ENCODE data around the gene VPS37D.

The VPS37D gene

DNA sequence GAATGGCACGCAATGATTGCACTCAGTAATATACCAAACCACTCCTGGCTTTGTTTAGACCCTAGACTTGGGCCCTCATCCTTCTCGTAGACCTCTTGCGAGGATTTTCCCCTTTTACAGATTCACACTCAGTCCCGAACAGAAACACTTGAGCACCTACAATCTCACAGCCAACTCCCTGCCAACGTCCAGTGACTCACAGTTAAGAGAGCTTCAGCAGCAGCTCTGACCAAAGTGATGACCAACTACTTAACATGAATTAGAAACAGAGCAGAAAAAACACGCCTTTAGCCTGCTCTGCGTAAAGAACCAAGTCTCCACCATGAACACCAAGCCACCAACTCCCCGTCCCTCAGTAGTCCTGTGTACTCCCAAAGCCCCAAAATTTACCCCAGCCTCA, 13.4 kb downstream of the VPS37D start:
- DNase-seq, result no peak

DNA sequence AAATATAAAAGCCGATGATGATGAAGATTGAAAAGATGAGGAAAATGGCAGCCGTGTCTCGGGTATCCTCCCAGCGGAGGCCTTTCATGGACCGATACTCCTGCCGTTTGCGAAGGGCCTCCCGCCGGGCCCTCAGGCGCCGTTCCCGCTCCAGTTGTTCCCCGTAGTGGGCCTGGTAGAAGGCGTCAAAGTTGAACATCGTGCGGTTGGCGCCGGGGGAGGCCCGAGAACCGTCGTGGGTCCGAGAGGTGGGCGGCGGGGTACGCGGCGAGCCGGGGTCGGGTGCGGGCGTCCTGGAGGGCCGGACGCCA, 15.1 kb downstream of the VPS37D start:
- no peak for DNase-seq

DNA sequence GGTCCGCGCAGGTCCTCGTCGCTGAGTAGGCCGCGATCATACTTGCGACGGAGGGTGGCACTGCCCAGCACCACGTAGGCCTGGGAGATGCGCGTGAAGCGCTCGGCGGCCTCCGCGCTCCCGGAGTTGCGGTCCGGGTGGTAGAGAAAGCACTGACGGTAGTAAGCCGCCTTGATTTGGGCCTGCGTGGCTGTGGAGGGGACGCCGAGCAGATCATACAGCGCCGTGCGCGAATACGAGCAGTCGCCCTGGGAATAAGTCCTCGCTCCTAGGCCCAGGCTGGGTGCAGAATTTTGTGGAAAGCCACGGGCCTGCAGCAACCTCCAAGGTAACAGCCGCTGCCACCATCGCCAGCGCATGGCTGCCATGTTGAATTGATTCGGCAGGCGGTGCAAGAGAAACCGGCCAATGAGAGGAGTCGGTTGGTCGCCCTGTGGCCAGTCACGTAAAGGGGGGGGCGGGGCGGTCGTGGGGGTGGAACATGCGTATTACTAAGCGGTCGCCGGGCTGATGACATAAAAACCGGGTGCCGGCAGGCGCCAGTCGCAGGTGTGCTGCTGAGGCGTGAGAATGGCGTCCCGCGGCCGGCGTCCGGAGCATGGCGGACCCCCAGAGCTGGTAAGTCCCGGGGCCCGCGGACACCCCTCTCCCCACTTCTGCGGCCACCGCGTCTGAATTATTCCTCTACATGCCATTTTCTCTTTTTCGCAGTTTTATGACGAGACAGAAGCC, 15.6 kb downstream of the VPS37D start, which contains the start of the genes BUD23 and DNAJC30:
Gene BUD23, plus strand, starts transcription at position 542 of the 732 bp plus-strand sequence. Its CDS starts 29 bp downstream, at position 571.
Gene DNAJC30, minus strand, starts transcription at position 398 of the 732 bp plus-strand sequence. Its CDS starts 30 bp downstream, at position 368.
- DNase-seq, result peak; percentile 92 to 99 (median 97)

DNA sequence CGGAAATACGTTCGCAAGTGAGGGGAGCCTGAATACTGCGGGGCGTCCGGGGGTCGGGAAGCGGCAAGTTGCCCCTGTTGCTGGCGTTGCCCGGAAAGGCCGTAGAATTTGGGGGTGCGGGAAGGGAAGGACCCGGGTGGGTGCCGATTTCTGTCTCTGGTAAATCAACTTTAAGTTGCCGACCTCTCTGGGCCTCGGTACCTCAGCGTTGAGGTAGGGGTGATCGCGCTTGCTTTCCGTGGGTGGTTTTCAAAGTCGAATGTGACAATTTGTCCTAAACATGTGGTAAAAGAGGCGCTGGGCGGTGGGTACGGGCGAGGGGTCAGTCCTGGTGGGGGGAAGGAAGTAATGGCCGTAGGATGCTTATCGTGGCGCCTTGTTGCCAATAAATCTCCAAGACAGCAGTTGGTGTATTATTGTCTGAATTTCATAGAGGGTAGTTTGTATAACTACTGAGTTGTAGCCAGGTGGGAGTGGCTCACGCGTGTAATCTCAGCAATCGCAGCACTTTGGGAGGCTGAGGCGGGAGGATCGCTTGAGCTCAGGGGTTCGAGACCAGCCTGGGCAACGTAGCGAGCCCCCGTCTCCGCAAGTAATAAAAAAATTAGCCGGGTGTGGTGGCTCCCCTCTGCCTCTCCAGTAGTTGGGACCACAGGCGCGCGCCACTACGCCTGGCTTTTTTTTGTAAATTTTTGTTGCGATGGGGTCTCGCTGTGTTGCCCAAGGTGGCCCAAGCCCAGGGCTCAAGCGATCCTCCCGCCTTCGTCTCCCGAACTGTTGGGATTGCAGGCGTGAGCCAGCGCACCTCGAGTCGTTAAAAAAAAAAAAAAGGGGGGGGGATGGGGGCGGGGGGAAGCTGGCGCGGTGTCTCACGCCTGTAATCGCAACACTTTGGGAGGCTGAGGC, 16.4 kb downstream of the VPS37D start:
- no peak for DNase-seq

DNA sequence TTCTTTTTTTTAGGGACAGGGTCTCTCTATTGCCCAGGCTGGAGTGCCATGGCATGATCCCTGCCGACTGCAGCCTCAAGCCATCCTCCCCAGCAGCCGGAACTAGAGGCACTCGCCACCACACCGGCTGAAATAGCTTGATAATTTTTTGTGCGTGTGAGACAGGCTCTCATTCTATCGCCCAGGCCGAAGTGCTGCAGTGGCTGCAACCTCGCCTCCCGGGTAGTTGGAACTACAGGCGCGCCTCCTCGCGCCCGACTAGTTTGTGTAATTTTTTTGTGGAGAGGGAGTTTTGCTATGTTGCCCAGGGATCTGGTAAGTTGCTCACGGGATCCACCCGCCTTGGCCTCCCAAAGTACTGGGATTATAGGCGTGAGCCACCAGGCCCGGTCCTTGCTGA, 17.7 kb downstream of the VPS37D start:
- no peak for DNase-seq

DNA sequence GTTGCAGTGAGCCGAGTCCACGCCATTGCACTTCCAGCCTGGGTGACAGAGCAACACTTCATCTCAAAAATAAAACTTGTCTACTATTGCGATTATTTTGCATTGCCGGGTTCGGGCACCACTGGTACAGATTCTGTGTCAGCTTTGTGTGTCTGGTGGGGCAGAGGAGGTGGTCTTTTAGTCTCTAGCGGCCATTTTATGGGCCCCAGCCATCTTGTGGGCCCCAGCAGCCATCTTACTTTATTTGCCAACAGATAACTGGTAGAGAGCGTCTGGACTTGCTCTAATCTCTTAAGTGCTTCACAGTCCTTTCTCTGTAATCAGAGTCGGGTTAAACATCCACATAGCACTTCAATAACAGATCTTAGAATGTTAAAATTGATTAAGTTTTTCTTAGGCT, 20.7 kb downstream of the VPS37D start:
- DNase-seq, result no peak

DNA sequence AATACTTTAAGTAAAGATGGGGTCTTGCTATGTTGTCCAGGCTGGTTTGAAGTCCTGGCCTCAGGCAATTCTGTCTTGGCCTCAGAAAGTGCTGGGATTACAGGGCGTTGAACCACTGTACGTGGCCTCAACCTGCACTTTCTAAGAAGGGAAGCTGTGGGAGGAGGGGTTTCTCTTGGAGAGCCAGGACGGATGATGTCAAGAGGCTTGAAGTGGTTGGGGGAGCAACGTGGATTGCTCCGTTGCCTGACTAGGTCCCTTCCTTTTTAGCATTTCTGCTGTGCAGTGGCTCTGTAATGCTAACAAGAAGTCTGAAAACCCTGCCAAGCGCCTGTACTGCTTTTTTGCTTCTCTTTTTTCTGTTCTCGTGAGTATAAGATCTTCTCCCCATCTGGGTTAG, 23.0 kb downstream of the VPS37D start:
- no peak for DNase-seq

DNA sequence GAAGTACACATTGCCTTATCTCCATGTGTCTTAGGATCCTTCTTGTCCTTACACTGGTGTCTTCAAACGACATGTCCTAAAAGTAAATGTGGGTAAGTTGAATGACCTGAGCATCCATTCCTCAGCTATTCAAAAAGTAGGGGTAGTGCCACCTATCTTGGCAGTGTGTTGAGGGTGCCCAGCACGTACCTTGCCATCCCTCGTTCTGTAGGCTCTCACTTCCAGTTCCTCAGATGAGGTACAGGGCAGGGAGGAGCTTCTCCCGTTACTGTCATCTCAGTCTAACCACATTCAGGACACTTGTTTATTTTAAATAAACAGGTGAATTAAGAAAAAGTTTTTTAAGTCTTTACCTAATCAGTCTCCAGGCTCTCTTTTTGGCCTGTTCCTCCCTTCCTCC, 28.7 kb downstream of the VPS37D start:
- DNase-seq, result no peak

DNA sequence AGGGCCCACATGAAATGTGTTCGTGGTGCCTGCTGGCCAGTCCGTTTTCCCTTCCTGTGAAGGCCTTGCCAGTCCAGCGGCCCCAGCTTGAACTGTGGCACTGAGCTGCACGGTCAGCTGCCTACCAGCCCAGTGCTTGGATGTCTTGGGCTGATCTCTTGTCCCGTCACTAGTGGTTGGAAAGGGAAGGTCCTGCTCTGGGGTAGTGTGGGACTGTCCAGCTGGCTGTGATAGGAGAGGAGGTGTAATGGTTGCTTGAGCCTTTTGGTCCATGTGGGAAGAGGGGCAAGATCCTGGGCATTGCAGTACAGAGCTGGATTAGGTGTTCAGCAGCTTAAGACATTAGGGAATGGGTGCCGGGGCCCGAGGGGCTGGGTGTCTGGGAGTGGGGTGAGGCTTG, 30.8 kb downstream of the VPS37D start:
- no peak for DNase-seq

DNA sequence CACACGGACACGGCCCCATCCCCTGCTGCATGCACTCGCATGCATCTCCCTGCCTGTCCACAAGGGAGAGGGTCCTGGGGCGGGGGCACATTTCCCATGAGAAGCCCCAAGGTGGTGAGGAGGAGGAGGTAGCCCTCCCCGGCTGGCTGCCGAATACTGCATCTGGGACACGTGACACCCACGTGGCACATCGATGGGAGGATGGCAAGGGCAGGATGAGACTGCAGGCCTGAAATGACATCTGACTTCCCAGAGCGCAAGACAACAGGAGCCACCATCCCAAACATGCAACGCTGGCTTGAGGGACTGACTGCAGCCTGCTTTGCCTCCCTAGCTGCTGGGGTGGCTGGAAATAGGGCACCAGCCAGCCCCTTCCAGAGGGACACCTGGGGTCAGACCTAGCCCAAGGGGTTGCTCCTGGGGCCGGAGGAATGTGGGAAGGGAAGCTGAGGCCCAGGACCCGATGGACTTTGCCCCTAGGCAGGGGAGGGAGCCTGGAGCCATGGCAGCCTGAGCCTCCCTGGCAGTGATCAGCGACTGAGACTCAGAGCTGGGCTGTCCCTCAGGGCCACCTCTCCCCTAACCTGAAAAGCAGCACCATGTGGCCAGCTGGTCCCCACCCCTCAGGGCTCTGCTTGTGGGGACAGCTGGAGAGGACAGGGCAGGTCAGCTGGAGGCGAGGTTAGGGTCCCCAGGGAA, 31.9 kb downstream of the VPS37D start:
- DNase-seq, result no peak

DNA sequence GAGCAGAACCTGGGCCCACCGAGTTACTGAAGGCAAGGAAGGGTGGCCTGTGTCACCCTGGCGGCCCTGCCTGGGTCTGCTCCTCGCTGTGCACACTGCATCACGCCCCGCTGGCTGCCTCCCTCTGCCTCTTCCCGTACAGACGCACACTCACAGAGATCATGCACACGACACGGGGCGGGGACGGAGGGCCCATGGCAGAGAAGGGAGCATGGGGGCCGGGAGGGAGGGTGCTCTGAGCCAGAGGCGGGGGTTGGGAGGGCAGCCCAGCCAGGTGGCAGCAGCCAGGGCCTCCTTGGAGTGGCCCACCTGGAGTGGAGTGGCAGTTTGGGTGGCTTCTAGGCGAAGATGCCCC, 32.4 kb downstream of the VPS37D start:
- DNase-seq, result no peak

DNA sequence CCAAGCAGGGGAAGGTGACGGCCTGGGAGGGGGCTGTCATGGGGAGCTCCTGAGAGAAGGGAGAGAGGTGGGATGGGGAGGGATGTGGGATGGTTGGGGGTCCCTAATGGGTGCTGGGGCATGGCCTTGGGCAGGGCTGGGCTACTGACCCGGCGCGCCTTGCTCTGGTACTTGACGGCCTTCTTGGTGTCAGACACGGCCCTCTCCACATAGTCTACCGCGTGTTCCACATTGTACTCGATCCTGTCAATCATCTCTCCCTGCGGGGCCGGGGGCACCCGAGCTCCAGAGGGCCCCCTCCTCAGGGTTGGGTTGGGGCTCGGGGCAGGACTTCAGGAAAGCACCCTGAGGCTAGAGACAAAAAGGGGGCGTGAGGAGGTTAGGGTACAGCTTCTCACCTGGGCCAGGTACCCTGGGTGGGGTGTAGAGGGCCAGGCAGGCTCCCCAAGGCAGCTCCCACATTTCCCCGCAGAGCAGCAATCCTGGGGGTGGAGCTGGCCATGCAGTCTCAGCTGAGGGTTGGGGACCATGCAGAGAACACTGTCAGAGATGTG, 33.0 kb downstream of the VPS37D start:
- DNase-seq, result no peak

DNA sequence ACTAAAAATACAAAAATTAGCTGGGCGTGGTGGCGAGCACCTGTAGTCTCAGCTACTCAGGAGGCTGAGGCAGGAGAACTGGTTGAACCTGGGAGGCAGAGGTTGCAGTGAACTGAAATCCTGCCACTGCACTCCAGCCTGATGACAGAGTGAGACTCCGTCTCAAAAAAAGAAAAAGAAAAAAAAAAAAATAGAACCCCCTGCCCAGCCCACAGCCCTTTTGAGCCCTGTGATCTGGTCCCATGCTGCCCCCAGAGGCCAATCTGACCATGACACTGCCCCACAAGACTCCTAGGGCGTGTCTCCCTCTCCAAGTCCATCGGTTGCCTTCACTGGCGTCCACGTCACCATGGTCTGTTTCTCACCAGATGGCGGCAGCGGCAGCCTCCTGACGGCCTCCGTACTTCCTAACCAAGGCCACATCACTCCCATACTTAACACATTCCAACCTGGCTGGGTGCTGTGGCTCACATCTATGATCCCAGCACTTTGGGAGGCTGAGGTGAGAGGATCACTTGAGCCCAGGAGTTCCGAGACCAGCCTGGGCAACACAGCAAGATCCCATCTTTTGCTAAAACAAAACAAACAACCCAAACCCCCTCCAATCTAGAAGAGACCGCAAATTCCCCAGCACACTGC, 33.8 kb downstream of the VPS37D start:
- DNase-seq, result peak; percentile 62 to 75 (median 67)

DNA sequence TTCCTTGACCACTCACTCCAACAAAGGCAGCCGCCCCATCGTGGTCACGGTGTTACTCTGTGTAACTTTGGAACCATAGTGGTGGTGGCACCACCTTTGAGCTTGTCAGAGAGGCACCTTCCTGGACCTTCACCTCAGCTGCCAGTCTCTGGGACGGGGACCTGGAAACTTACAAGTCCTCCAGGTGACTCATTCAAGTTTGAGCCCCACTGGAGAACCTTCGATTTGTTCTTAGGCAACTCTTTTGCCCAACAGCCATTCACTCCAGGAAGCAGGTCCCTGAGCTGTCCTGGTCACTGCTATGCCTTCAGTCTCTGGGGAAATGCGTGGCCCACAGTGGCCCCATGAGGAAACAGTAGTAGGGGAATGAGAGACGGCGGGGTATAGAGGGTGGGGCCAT, 34.6 kb downstream of the VPS37D start:
- no peak for DNase-seq

DNA sequence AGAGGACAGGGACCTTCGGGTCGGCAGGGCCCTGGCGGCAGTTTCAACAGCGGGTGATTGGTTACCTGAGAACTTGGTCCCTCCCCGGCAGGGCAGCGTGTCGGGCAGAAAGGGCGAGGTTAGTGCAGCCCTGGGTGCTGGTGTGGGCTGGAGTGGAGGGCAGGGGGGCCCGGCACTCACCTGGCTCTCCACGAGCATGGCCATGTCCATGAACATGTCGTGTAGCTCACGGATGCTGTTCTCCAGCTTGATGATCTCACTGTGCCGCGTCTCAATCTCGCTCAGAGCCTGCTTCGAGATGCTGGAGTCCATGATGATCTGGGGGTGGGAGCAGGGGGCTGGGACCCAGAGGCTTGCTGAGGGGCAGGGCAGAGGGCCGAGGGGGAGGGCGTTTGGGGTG, 35.0 kb downstream of the VPS37D start:
- no peak for DNase-seq

DNA sequence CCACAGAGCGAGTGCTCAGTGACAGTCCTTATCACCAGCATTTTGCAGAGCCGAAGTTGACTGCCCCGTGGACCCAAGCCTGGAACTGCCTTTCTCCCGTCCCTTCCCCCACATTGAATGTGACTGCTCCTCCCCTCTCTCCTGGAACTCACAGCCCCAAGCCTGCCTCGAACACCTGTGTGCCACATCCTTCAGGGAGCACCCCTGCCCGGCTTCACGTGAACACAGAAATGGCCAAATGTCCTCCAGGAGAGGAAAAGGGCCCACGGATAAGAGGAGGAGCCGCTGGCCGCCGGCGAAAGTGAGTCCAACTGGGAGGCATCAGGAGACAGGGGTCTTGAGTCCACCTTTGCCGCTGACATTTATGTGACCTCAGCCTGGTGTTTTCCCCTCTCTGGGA, 35.6 kb downstream of the VPS37D start:
- no peak for DNase-seq

DNA sequence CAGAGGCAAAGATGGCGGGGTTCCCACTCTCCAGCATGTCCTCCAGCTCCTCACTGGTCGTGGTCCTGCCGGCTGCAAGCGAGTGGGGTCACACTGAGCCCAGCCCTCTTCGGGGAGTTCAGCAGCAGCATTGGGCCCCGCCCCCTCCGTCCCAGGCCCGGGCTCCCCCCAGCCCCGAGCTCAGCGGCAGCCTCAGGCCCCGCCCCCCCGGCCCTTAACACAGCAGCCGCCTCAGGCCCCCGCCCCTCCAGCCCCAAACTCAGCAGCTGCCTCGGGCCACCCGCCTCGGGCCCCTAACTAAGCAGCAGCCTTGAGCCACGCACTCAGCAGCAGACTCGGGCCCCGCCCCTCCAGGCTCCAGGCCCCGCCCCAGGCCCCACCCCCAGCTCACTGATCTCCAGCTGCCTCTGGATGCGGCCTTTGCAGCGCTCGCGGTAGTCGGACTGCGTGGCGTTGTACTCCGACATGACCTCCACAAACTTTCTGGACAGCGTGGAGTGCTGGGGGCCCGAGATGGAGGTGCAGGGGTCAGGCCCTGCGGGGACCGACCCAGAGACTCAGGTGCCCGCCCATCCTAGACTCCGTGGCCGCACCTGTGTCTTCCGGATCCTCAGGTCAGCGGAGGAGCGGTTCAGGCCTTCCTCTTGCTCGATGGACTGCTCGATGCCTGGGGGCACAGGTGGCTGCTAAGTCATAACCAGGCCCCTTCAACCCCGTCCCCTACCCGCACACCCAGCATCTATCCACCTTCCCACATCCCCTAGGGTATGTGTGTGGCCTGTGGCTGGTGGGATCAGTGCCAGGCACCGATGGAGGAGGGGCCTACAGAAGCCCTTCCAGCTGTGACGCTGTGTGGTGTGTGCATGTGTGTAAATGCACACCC, 36.4 kb downstream of the VPS37D start:
- DNase-seq, result peak; percentile 51 to 78 (median 59)

DNA sequence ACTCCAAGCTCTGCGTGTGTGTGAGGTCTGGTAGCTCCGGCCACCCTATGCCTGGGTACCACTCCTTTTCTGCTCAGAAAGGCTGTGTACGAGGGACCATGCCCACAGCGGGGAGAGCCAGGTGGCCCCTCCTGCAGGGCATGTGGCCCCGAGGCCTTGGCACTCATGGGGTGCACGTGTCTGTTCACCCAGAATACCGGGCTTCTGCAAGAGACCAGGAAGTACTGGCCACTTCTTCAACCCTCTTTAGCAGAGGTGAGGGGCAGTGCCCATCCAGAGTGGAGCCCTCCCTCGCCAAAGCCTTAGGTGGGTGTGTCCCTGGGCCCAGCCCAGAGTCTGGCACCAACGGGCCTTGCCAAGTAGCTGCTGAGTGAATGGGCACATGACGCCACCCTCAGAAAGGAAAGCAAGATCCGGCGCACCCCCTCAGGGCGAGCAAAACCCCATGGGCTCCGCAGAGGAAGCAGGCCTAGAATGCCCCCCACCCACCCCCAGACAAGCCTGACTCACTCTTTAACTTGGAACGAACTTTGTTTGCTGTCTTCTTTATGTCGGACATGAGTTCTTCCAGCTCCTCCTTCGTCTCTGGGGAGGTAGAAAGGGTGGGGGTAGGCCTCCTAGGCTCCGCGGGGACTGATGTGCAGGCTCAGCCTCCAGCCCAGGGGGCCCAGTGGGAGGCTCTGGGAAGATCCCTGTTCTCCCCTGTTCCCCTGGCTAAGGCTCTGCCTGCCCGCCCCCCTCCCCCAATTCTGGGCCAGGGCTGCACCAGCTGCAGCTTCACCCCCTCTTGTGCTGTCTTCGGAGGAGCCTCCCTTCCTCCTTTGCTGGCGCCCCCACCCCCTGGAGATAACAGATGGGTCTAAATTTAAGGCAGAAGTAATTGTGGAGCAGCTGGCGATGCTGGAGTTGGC, 37.3 kb downstream of the VPS37D start:
- no peak for DNase-seq

DNA sequence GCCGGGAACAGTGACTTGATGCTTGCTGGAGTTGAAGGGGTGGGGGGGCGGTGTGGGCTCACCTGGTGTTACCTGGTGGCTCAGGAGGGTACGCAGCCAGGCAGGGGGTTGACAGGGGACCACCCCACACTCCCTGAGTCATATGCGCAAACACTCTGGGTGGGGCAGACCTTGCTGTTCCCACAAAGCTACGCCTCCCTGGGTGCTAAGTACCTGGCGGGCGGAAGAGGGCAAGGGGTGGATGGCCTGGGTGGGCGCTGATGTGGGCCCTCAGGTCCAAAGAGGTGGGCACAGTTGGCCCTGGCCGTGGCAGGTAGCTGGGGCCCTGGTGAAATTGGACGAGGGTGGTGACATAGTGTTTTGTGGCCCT, 37.9 kb downstream of the VPS37D start:
- DNase-seq, result no peak
